ENCODE measurements around the gene TP53BP1. TPM values are rescaled to one million over a fixed set of nuclear protein-coding genes. Genes with fewer than 3 reads are reported as not detected.

TP53BP1 gene
- total and polyA plus RNA-seq, 4 donors, result 2.7 to 12.0 (median 7.3) TPM

GRCh38 chr15:43370310-43370974, 122.5 kb downstream of the TP53BP1 start:
- peak overlapping the region; percentile 70 to 93 (median 89) for H3K4me3 ChIP-seq (ENCODE audit: low read depth in 1 of 3, low read length in 3 of 3)
- H3K27me3 ChIP-seq (ENCODE audit: control insufficient read depth in 4 of 4, insufficient read depth in 4 of 4, low read length in 3 of 4), result no peaks in the 10 kb centered on the region
- peak; percentile 44 for DNase-seq (ENCODE audit: low spot score)
- peak overlapping the region; percentile 61 to 93 for H3K9ac ChIP-seq (ENCODE audit: low read depth in 1 of 2, low read length in 2 of 2)
- no peak for TF ChIP-seq FOXA2 (IDR thresholded peaks at IDR 0.05)
- no peak for TF ChIP-seq FOXA1 (IDR thresholded peaks at IDR 0.05)
- TF ChIP-seq, protein P1, sequence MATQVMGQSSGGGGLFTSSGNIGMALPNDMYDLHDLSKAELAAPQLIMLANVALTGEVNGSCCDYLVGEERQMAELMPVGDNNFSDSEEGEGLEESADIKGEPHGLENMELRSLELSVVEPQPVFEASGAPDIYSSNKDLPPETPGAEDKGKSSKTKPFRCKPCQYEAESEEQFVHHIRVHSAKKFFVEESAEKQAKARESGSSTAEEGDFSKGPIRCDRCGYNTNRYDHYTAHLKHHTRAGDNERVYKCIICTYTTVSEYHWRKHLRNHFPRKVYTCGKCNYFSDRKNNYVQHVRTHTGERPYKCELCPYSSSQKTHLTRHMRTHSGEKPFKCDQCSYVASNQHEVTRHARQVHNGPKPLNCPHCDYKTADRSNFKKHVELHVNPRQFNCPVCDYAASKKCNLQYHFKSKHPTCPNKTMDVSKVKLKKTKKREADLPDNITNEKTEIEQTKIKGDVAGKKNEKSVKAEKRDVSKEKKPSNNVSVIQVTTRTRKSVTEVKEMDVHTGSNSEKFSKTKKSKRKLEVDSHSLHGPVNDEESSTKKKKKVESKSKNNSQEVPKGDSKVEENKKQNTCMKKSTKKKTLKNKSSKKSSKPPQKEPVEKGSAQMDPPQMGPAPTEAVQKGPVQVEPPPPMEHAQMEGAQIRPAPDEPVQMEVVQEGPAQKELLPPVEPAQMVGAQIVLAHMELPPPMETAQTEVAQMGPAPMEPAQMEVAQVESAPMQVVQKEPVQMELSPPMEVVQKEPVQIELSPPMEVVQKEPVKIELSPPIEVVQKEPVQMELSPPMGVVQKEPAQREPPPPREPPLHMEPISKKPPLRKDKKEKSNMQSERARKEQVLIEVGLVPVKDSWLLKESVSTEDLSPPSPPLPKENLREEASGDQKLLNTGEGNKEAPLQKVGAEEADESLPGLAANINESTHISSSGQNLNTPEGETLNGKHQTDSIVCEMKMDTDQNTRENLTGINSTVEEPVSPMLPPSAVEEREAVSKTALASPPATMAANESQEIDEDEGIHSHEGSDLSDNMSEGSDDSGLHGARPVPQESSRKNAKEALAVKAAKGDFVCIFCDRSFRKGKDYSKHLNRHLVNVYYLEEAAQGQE (IDR thresholded peaks at IDR 0.05), result peak; percentile 31
- TF ChIP-seq JUND (IDR thresholded peaks at IDR 0.05), result no peak
- TF ChIP-seq ZBTB33 (IDR thresholded peaks at IDR 0.05), result no peak
- H3K36me3 ChIP-seq (ENCODE audit: control insufficient read depth in 4 of 4, insufficient read depth in 3 of 4, low read depth in 1 of 4, low read length in 3 of 4), result peaks cover 0 to 17% (median 12%) of the 10 kb centered on the region in 4 donors
- peaks cover 11 to 26% (median 18%) of the 10 kb centered on the region in 4 donors for H3K4me1 ChIP-seq (ENCODE audit: control insufficient read depth in 4 of 4, insufficient read depth in 4 of 4, low read length in 3 of 4)
- peaks cover 0 to 4% (median 0%) of the 10 kb centered on the region in 4 donors for H3K9me3 ChIP-seq (ENCODE audit: control insufficient read depth in 4 of 4, low read length in 3 of 4)
- 1% methylated on average over 45 of the region's 45 CpGs for WGBS
- H3K27ac ChIP-seq (ENCODE audit: low read depth in 1 of 2, low read length in 2 of 2), result peak overlapping the region in 1 of 2 donors; percentile 39

GRCh38 chr15:43361313-43361903, 131.5 kb downstream of the TP53BP1 start:
- Histone ChIP-seq H3K27ac (ENCODE audit: low read depth in 1 of 2, low read length in 2 of 2) (no peak overlapping the region), H3K9ac (ENCODE audit: low read depth in 1 of 2, low read length in 2 of 2) (no peak overlapping the region), H3K27me3 (ENCODE audit: control insufficient read depth in 4 of 4, insufficient read depth in 4 of 4, low read length in 3 of 4) (no peaks in the 10 kb centered on the region), H3K36me3 (ENCODE audit: control insufficient read depth in 4 of 4, insufficient read depth in 3 of 4, low read depth in 1 of 4, low read length in 3 of 4) (peaks cover 21 to 80% (median 71%) of the 10 kb centered on the region in 4 donors), H3K4me1 (ENCODE audit: control insufficient read depth in 4 of 4, insufficient read depth in 4 of 4, low read length in 3 of 4) (no peaks in the 10 kb centered on the region), H3K9me3 (ENCODE audit: control insufficient read depth in 4 of 4, low read length in 3 of 4) (peaks cover 15 to 51% (median 33%) of the 10 kb centered on the region in 4 donors), H3K4me3 (ENCODE audit: low read depth in 1 of 3, low read length in 3 of 3) (peak overlapping the region in 2 of 3 donors; percentile 62 to 71)
- DNase-seq (ENCODE audit: low spot score), result no peak
- TF ChIP-seq HNF4G (IDR thresholded peaks at IDR 0.05), result no peak
- no peak for TF ChIP-seq TAF1 (conservative IDR thresholded peaks at IDR 0.05)
- no peak for TF ChIP-seq MAX (IDR thresholded peaks at IDR 0.05)
- WGBS, result 98% methylated on average over 7 of the region's 7 CpGs

DNA sequence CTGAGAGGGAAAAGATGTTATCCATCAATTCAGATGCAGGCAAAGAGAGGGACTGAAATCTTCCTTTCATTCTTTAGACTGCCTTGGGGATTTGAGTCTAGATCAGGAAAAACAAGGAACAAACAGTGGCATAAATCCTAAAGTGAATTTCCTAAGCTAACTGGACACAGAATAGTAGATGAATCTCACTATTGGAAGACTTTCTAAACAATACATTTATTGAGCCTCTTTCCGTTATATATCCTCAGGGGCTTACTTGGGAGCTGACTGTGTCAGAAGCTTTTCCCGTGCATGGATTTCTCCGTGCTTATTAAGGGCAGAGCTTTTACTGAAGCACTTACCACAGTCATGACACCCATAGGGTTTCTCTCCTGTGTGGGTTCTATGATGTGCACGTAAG, 132.1 kb downstream of the TP53BP1 start:
- DNase-seq (ENCODE audit: low spot score), result no peak
- Histone ChIP-seq H3K27ac (ENCODE audit: low read depth in 1 of 2, low read length in 2 of 2) (no peak overlapping the region), H3K9ac (ENCODE audit: low read depth in 1 of 2, low read length in 2 of 2) (no peak overlapping the region), H3K27me3 (ENCODE audit: control insufficient read depth in 4 of 4, insufficient read depth in 4 of 4, low read length in 3 of 4) (no peaks in the 10 kb centered on the region), H3K36me3 (ENCODE audit: control insufficient read depth in 4 of 4, insufficient read depth in 3 of 4, low read depth in 1 of 4, low read length in 3 of 4) (peaks cover 21 to 74% (median 66%) of the 10 kb centered on the region in 4 donors), H3K9me3 (ENCODE audit: control insufficient read depth in 4 of 4, low read length in 3 of 4) (peaks cover 15 to 47% (median 33%) of the 10 kb centered on the region in 4 donors), H3K4me1 (ENCODE audit: control insufficient read depth in 4 of 4, insufficient read depth in 4 of 4, low read length in 3 of 4) (no peaks in the 10 kb centered on the region), H3K4me3 (ENCODE audit: low read depth in 1 of 3, low read length in 3 of 3) (peak overlapping the region in 2 of 3 donors; percentile 62 to 71)
- no peak for TF ChIP-seq GABPA (IDR thresholded peaks at IDR 0.05 in 1 of 2, conservative IDR thresholded peaks at IDR 0.05 in 1 of 2)
- no peak for TF ChIP-seq JUND (IDR thresholded peaks at IDR 0.05)
- no peak for TF ChIP-seq SP1 (IDR thresholded peaks at IDR 0.05)
- no peak for TF ChIP-seq MAX (IDR thresholded peaks at IDR 0.05)
- TF ChIP-seq HNF4G (IDR thresholded peaks at IDR 0.05), result no peak
- TF ChIP-seq FOXA1 (IDR thresholded peaks at IDR 0.05), result no peak
- TF ChIP-seq, protein P2, sequence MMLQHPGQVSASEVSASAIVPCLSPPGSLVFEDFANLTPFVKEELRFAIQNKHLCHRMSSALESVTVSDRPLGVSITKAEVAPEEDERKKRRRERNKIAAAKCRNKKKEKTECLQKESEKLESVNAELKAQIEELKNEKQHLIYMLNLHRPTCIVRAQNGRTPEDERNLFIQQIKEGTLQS (IDR thresholded peaks at IDR 0.05), result no peak
- TF ChIP-seq RAD21 (IDR thresholded peaks at IDR 0.05), result no peak
- TF ChIP-seq YY1 (IDR thresholded peaks at IDR 0.05), result no peak
- TF ChIP-seq NR2F2 (IDR thresholded peaks at IDR 0.05), result no peak
- TF ChIP-seq ZBTB33 (IDR thresholded peaks at IDR 0.05), result no peak
- no peak for TF ChIP-seq TAF1 (conservative IDR thresholded peaks at IDR 0.05)
- 97% methylated on average over 4 of the region's 4 CpGs for WGBS
